ENCODE data around the gene USH2A.

USH2A gene

DNA sequence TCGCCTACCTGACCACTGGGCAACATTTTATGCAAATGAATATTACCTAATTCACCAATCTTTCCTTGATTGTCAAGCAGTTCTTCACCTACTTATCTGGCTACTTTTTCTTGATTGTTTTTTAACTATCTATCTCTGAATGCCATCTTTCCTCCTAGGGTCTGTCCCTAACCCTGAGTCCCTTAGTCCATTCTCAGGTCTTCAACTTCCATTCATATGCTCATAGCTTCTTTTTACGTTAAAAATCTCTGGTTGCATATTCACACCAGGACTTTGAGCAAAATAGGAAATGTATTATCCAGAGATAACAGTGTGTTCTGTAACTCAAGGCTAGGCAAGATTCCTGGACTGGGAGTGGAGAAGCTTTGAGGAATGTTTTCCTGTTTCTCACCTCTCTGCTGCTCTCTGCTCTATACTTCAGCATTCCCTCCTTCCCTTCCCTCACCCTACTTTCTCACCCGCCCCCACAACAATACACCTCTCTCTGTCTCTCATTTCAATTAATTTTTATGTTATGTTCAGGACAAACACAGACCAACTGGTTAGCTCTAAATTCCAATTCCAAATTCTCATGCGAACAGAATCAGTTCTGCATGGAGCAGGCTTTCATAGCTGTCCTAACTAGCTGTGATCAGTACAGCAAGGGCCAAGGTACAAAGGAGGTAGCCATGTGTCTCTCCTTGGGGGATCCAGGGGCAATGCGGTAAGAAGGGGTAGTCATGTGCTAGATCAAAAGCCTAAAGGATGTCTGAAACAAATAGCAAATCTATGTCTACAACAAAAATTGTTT is 278.4 kb downstream of the USH2A start:
- no peak for TF ChIP-seq ZNF184 (tag by site-specific recombination; IDR thresholded peaks at IDR 0.05)
- no peak for TF ChIP-seq FEZF1 (tag by site-specific recombination; IDR thresholded peaks at IDR 0.05)
- no peak for TF ChIP-seq HOXC10 (CRISPR knock-in tag; IDR thresholded peaks at IDR 0.05)
- TF ChIP-seq YY2 (tag by site-specific recombination; IDR thresholded peaks at IDR 0.05) = no peak
- TF ChIP-seq ZNF521 (tag by site-specific recombination; IDR thresholded peaks at IDR 0.05) = no peak
- TF ChIP-seq ZNF24 (tag by site-specific recombination; IDR thresholded peaks at IDR 0.05) = no peak
- TF ChIP-seq ZFP41 (tag by site-specific recombination; IDR thresholded peaks at IDR 0.05; ENCODE audit: borderline replicate concordance) = no peak
- TF ChIP-seq, protein P1, sequence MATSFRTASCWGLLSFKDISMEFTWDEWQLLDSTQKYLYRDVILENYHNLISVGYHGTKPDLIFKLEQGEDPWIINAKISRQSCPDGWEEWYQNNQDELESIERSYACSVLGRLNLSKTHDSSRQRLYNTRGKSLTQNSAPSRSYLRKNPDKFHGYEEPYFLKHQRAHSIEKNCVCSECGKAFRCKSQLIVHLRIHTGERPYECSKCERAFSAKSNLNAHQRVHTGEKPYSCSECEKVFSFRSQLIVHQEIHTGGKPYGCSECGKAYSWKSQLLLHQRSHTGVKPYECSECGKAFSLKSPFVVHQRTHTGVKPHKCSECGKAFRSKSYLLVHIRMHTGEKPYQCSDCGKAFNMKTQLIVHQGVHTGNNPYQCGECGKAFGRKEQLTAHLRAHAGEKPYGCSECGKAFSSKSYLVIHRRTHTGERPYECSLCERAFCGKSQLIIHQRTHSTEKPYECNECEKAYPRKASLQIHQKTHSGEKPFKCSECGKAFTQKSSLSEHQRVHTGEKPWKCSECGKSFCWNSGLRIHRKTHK (tag by site-specific recombination; IDR thresholded peaks at IDR 0.05) = no peak
- no peak for TF ChIP-seq PRDM10 (tag by site-specific recombination; IDR thresholded peaks at IDR 0.05)
- TF ChIP-seq ZNF23 (tag by site-specific recombination; IDR thresholded peaks at IDR 0.05; ENCODE audit: borderline replicate concordance) = no peak
- no peak for TF ChIP-seq ZNF549 (tag by site-specific recombination; IDR thresholded peaks at IDR 0.05)
- TF ChIP-seq ZNF416 (tag by site-specific recombination; IDR thresholded peaks at IDR 0.05) = no peak
- TF ChIP-seq ZNF785 (tag by site-specific recombination; IDR thresholded peaks at IDR 0.05) = no peak
- TF ChIP-seq ZNF221 (tag by site-specific recombination; IDR thresholded peaks at IDR 0.05; ENCODE audit: borderline replicate concordance) = no peak
- TF ChIP-seq ZNF791 (tag by site-specific recombination; IDR thresholded peaks at IDR 0.05) = no peak
- no peak for TF ChIP-seq WT1 (tag by site-specific recombination; IDR thresholded peaks at IDR 0.05)
- no peak for TF ChIP-seq ZNF560 (tag by site-specific recombination; IDR thresholded peaks at IDR 0.05; ENCODE audit: borderline replicate concordance)
- TF ChIP-seq ZBTB10 (tag by site-specific recombination; IDR thresholded peaks at IDR 0.05) = no peak
- TF ChIP-seq KLF17 (tag by site-specific recombination; IDR thresholded peaks at IDR 0.05) = no peak
- no peak for TF ChIP-seq ZNF837 (tag by site-specific recombination; IDR thresholded peaks at IDR 0.05)
- H3K27ac ChIP-seq (ENCODE audit: extremely low read depth, low read depth, low read length) = no peak overlapping the region

More for the DNA sequence above, 278.4 kb downstream of the USH2A start:
- Histone ChIP-seq H3K4me1 (ENCODE audit: control insufficient read depth, insufficient read depth, low read length) (no peaks in the 10 kb centered on the region), H3K9me3 (ENCODE audit: control insufficient read depth, insufficient read depth, low read depth, low read length) (no peaks in the 10 kb centered on the region), H3K36me3 (ENCODE audit: control insufficient read depth in 2 of 2, insufficient read depth in 1 of 2, low read length in 2 of 2) (no peaks in the 10 kb centered on the region), H3K4me3 (ENCODE audit: low read depth, low read length) (no peak overlapping the region)
- CTCF ChIA-PET = interaction anchor here (0.7 kb wide), 1 partner anchor 10 kb away, joined by 4 read pairs; no protein-coding TSS in a partner anchor
- POLR2A ChIA-PET = no interaction called here

All from HEK293 (cell line).